ENCODE results near the gene CD7.
"Not testable (repeated sequence)": the region's sequence is repeated elsewhere in the genome, so short reads cannot be mapped to it uniquely, and the experiment has no call there.

CD7 gene

DNA sequence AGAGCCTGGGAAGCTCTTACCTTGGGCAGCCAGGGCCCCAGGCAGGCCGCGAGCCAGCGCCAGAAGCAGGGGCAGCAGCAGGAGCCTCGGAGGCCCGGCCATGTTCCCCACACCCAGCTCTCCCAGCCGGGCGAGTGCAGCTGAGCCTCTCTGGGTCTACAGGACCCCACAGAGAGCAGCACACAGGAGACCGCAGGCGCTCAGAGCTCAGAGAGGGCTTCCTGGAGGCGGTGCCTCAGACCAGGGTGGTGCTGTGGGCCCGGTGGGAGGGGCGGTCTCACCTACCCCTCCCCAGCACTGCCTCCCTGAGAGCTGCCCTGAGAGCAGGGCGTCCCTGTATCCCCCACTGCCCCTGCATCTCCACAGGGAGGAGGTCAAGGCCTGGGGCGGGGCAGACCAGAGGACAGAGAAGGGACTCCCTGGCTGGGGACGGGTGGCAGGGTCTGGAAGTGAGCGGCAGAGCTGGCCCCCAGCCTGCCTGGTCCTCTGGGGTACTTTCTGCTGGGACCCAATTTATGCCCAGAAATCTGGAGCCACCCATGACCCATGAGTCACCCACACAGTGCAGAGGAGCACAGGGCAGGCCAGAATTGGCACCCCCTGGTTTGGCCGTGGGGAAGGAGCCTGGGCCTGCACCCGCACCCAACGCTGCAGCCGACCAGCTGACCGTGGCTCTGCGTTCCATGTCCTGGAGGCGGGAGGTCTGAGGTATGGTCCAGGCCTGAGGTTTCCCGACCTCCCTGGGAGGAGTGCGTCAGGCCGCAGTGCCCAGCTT, at the start of gene CD7:
Gene CD7, minus strand, starts transcription at position 215 of the 775 bp plus-strand sequence. Its CDS starts 113 bp downstream, at position 102.
- TF ChIP-seq, protein P1, sequence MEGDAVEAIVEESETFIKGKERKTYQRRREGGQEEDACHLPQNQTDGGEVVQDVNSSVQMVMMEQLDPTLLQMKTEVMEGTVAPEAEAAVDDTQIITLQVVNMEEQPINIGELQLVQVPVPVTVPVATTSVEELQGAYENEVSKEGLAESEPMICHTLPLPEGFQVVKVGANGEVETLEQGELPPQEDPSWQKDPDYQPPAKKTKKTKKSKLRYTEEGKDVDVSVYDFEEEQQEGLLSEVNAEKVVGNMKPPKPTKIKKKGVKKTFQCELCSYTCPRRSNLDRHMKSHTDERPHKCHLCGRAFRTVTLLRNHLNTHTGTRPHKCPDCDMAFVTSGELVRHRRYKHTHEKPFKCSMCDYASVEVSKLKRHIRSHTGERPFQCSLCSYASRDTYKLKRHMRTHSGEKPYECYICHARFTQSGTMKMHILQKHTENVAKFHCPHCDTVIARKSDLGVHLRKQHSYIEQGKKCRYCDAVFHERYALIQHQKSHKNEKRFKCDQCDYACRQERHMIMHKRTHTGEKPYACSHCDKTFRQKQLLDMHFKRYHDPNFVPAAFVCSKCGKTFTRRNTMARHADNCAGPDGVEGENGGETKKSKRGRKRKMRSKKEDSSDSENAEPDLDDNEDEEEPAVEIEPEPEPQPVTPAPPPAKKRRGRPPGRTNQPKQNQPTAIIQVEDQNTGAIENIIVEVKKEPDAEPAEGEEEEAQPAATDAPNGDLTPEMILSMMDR (conservative IDR thresholded peaks at IDR 0.05; ENCODE audit: low read depth, low read length), result no peak
- DNase-seq (ENCODE audit: low read depth), result no peak
- H3K4me3 ChIP-seq (ENCODE audit: low read length), result no peak within 1 kb of the TSS

- DNase-seq (ENCODE audit: low read depth), result no peak
- TF ChIP-seq, protein P1 (conservative IDR thresholded peaks at IDR 0.05; ENCODE audit: low read depth, low read length), result no peak
- H3K4me3 ChIP-seq (ENCODE audit: low read length), result no peak overlapping the region
Measured at GRCh38 chr17:82366749-82367148, 49.3 kb upstream of the CD7 start.

DNA sequence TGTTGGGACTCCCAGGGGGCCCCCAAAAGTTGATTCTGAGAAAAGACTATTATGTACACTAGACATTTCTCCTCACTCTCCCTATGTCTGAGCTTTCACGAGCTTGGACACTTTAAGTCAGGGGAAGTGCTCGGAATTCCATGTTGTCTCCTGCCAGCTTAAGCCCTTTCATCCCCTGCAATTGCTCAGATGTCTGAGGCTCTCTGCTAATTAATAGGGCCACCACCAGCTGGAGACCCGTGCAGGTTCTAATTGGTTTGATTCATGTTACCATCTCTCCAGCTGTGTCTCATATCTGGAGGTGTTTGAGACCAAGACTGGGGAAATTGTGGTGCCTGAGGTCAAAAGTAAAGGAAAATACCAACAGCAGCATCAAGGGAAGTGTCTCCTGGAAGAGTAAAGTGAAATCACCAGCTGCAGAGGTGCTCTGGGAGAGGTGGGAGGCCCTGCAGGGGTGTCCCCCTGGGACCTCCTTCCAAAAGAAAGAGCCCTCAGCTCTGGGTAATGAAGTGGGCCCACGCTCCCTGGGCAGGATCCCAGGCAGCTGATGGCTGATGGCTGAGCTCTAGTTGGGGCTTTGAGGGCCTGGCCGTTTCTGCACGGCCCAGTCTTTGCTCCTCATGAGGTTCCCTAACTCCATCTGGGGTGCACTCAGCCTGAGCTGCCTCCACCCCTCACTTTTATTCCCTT, 48.3 kb upstream of the CD7 start:
- TF ChIP-seq, protein P1 (conservative IDR thresholded peaks at IDR 0.05; ENCODE audit: low read depth, low read length), result no peak
- no peak for DNase-seq (ENCODE audit: low read depth)
- H3K4me3 ChIP-seq (ENCODE audit: low read length), result no peak overlapping the region

GRCh38 chr17:82361885-82362633, 44.7 kb upstream of the CD7 start:
- H3K4me3 ChIP-seq (ENCODE audit: low read length), result no peak overlapping the region
- TF ChIP-seq, protein P1 (conservative IDR thresholded peaks at IDR 0.05; ENCODE audit: low read depth, low read length), result no peak
- no peak for DNase-seq (ENCODE audit: low read depth)

- H3K4me3 ChIP-seq (ENCODE audit: low read length); DNase-seq (ENCODE audit: low read depth): not testable (repeated sequence)
Measured at GRCh38 chr17:82359451-82360074, 42.2 kb upstream of the CD7 start.

GRCh38 chr17:82358465-82359350, 41.3 kb upstream of the CD7 start, which contains the start of gene TEX19:
Gene TEX19, plus strand, starts transcription at chr17:82359247. Its CDS starts 2,904 bp downstream, at chr17:82362151.
- DNase-seq (ENCODE audit: low read depth), result no peak
- H3K4me3 ChIP-seq (ENCODE audit: low read length), result no peak within 1 kb of the TSS
- TF ChIP-seq, protein P1 (conservative IDR thresholded peaks at IDR 0.05; ENCODE audit: low read depth, low read length), result no peak

All from retinal pigment epithelial cell (primary cell).